ENCODE data around the gene FOXO3.
"Not testable (repeated sequence)": the region's sequence is repeated elsewhere in the genome, so short reads cannot be mapped to it uniquely, and the experiment has no call there.

Gene FOXO3

GRCh38 chr6:108560463-108561308 lies at the start of gene FOXO3:
FOXO3 (plus strand) TSS chr6:108560917; CDS start chr6:108561209, 292 bp downstream.
- DNase-seq: peak; percentile 72 to 83

GRCh38 chr6:108518714-108519576 lies 41.8 kb upstream of the FOXO3 start:
- DNase-seq: peak; percentile 50 to 64

- no peak for DNase-seq
Observed at GRCh38 chr6:108521616-108522107, 39.1 kb upstream of the FOXO3 start.

GRCh38 chr6:108523697-108524096 lies 37.0 kb upstream of the FOXO3 start:
- no peak for DNase-seq

- DNase-seq: no peak
Observed at GRCh38 chr6:108524528-108525248, 36.0 kb upstream of the FOXO3 start.

GRCh38 chr6:108526739-108527174 lies 34.0 kb upstream of the FOXO3 start:
- peak; percentile 52 to 58 for DNase-seq

- DNase-seq: no peak
Observed at GRCh38 chr6:108528878-108529277, 31.8 kb upstream of the FOXO3 start.

- no peak for DNase-seq
Observed at GRCh38 chr6:108531332-108531731, 29.4 kb upstream of the FOXO3 start.

- DNase-seq: no peak
Observed at GRCh38 chr6:108535114-108535742, 25.5 kb upstream of the FOXO3 start.

GRCh38 chr6:108535920-108536535 lies 24.7 kb upstream of the FOXO3 start:
- DNase-seq: not testable (repeated sequence)

GRCh38 chr6:108541843-108542759 lies 18.6 kb upstream of the FOXO3 start:
- peak; percentile 84 to 90 for DNase-seq

GRCh38 chr6:108543175-108543940 lies 17.4 kb upstream of the FOXO3 start:
- DNase-seq: no peak

GRCh38 chr6:108544606-108545005 lies 16.1 kb upstream of the FOXO3 start:
- DNase-seq: peak; percentile 36 to 58

- no peak for DNase-seq
Observed at GRCh38 chr6:108546079-108547049, 14.4 kb upstream of the FOXO3 start.

GRCh38 chr6:108549241-108549640 lies 11.5 kb upstream of the FOXO3 start:
- DNase-seq: no peak

- no peak for DNase-seq
Observed at GRCh38 chr6:108549741-108550140, 11.0 kb upstream of the FOXO3 start.

GRCh38 chr6:108550256-108550655 lies 10.5 kb upstream of the FOXO3 start:
- DNase-seq: no peak

- DNase-seq: no peak
Observed at GRCh38 chr6:108555399-108556052, 5.2 kb upstream of the FOXO3 start.

All from AML-193 (cell line).